HG02678 (cell line): ENCODE measurements around the gene CXCL12.

ENCODE experiments used
- ATAC-seq: cut with Tn5 transposase; IDR thresholded peaks from one replicate; pipeline ENCODE4 v1.9.1; 2021; ENCODE audit warnings: mild to moderate bottlenecking, moderate library complexity; ENCODE audit not compliant: unreplicated experiment

CXCL12 gene

DNA sequence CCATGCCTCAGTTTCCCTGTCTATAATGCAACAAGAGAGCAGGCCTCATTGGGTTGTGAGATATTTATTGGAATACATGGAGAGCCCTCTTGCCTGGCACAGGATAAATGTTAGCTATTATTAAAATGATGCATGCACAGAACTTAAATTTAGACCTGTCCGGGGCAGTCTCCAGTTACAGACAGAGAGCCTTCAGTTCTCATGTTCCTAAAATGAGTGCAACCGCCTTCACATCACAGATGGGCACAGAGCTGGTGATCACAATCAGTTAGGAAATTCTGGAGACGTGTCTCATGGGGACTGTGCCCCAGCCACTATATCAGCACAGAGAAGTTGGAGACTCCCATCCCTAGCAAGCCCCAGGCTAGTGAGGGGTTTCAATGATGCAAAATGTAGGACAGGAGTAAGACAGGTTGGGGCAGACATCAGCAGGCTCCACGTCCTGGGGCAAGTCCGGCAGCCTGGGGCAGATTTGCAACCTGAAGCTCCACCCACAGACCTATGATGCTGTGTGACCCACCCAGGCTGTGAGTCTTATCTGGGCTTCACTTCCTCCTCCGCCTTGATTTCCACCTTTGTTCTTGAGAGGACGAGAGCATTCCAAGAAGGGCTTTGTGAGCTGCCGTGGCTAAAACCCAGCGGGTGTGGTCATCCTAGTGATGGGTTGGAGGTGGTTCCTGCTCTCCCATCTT, 49.4 kb downstream of the CXCL12 start:
- no peak for ATAC-seq

DNA sequence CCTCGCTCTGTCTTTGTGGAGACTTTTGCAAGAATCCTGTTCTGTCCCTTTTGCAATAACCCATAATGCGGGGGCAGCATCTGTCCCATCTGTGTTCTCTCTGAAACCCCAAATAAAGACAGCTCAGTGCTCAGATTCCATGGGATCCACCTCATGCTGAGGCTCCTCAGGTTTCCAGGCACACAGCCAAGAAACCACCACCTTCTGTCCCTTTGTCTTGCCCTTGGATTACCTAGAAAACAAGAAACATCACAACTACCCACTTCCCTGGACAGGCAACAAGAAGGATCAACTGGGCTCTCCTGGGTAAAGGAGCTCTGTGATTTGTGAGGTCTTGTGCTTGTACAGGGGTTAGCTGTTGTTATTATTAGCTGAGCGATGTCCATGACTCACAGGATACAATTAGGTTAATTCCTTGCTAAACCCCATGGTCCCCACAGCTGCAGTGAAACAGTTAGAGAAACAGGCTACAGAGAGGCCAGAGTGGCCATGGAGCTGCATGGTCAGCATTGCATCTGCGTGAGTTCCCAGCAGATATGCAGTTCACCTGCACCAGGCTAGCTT, 50.2 kb downstream of the CXCL12 start:
- no peak for ATAC-seq

DNA sequence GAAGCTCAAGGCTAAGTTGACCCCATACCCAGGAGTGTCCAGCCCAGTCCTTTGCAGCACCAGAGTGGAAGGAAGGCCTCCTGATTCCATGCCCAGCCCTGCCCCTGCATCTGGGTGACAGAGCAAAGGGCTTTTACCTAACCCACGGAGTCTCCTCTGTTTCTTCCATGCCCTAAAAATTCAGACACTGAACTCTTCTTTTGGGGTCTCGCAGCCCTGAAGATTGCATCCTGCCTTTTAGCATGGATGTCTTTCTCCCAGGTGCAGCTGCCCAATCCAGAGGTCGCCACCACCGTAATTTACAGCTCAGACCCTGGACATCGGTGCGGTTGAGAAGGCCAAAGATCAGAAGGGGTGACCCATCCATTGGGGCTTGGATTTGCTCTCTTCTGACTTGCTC, 50.8 kb downstream of the CXCL12 start:
- ATAC-seq: no peak

DNA sequence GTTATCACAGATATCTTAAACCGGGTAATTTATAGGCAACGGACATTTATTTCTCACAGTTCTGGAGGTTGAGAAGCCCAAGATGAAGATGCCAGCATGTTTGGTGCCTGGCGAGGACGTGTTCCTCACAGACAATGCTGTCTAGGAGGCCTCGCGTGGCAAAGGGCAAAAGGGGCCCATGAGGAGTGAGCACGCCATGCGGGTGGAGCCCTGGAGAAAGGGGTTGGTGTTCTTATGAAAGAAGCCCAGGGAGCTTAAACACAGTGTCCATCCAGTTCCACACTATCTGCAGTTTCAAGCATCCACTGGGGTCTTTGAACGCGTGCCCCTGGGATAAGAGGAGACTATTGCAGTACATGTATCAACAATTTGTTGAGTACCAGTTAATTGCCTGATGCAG, 51.4 kb downstream of the CXCL12 start:
- no peak for ATAC-seq

DNA sequence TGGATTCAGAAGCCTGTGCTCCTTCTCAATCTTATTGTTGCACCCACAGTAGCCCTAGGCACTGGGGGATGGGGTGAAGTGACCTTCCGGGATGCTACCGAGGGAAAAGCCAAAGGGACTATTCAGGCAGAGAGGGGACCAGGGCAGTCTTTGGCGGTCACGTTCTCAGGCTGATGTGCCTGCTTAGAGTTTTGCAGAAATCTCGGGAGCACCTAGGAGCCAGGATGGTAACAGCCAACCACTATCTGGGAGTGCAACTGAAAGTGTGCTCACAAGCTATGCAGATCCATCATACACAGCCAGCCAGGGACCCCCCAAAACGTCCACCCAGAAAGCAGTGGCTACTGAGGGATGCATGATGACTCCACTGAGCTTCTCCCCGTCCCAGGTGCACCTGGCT, 52.4 kb downstream of the CXCL12 start:
- ATAC-seq: no peak

DNA sequence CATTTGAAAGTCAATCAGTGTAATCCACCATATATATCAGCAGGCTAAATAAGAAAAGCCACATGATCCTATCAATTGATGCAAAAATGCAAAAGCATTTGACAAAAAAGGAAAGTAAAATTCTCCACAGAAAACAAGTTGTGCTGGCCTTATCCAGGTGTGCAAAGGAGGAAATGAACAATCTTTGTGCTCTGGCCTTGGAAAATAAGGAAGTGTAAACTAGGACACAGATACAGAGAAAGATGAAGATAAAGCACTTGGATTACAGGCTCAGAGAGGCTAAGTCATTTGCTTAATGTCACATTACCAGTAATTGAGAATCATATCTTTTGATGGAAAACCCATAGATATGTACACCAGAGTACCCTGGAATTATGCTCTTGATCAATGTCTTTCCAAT, 54.5 kb downstream of the CXCL12 start:
- ATAC-seq: no peak

DNA sequence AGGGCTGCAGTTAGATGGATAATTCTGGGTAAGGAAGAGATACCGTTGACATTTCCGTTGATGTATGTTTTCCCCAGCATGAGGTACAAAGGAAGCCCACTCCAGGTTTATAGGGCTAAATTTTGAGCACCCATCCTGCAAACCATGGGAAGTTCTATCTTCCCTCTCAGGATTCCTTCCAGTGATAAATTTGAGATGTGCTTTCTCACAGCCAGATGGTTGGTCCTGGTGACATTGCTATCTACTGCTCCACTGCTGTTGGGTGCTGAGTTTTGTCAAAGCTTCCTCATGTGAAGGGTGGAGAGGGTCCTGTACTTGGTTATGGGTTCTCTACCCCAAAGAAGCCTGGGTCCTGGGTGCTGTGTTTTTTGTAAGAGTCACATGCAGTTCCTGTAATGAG, 57.4 kb downstream of the CXCL12 start:
- no peak for ATAC-seq
